ENCODE results near the gene LCLAT1. TPM values are rescaled to one million over a fixed set of nuclear protein-coding genes. Genes with fewer than 3 reads are reported as not detected.

LCLAT1 gene
- total RNA-seq, 1 experiment from 2014 or later, result 36.0 TPM

GRCh38 chr2:30686669-30687068 is 239.6 kb downstream of the LCLAT1 start:
- in situ Hi-C loops (cut with HindIII; ENCODE audit: low pct_unique_long_range_greater_than_20kb, low sequenced_read_pairs) (no loop called here), intact Hi-C loops (cut with micrococcal nuclease; ENCODE audit: unreplicated experiment) (no loop called here)
- Histone ChIP-seq H3K27ac (ENCODE audit: low read length) (no peak overlapping the region), H3K9me3 (ENCODE audit: control insufficient read depth, insufficient read depth, low read depth, low read length) (no peaks in the 10 kb centered on the region), H3K4me1 (ENCODE audit: control insufficient read depth, insufficient read depth, low read length) (no peaks in the 10 kb centered on the region), H3K36me3 (ENCODE audit: control insufficient read depth, insufficient read depth, low read length) (no peaks in the 10 kb centered on the region), H3K27me3 (ENCODE audit: control insufficient read depth, insufficient read depth, low read length) (no peaks in the 10 kb centered on the region), H3K4me3 (ENCODE audit: low read depth in 2 of 2, low read length in 2 of 2) (no peak overlapping the region)
- ChIA-PET CTCF (interaction anchor here (0.9 kb wide), 1 partner anchor 521 kb away, joined by 5 read pairs; no protein-coding TSS in a partner anchor), POLR2A (no interaction called here)
- no TSS peak for BruUV-seq (replicated peaks)
- ATAC-seq (no peak), DNase-seq (ENCODE audit: low read depth, low spot score) (no peak)
- TF ChIP-seq CTCF (IDR thresholded peaks at IDR 0.05) (no peak), POLR2AphosphoS5 (IDR thresholded peaks at IDR 0.05; ENCODE audit: low read depth, low read length) (no peak), SIN3A (IDR thresholded peaks at IDR 0.05; ENCODE audit: borderline replicate concordance, insufficient read depth, low read depth, low read length) (no peak), REST (IDR thresholded peaks at IDR 0.05; ENCODE audit: insufficient read depth in 1 of 2, low read depth in 2 of 2, low read length in 1 of 2) (no peak), TCF7L2 (IDR thresholded peaks at IDR 0.05; ENCODE audit: low read depth, low read length) (no peak)

DNA sequence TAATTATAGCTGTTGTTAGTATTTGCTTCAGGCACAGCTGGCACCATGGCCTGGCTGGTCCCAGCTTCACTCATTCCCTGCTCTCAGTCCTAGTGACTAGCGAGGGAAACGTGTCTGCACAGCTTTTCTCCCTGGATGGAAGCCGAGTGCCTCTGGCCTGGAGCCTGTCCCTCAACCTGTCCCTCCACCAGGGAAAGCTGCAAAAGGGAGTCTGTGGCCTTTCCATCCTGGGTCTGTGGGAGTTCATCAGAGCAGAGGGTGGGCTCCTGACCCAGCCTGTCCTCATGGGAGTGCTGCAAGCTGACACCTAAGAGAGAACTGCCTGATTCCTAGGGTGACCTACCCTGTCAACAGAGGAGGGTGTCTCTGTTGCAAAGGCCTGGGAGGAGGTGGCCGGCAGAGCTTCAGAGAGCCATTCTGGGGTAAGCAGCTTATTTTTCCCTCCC is 241.9 kb downstream of the LCLAT1 start:
- DNase-seq (ENCODE audit: low read depth, low spot score), result no peak
- Histone ChIP-seq H3K27ac (ENCODE audit: low read length) (no peak overlapping the region), H3K9me3 (ENCODE audit: control insufficient read depth, insufficient read depth, low read depth, low read length) (no peaks in the 10 kb centered on the region), H3K36me3 (ENCODE audit: control insufficient read depth, insufficient read depth, low read length) (no peaks in the 10 kb centered on the region), H3K4me3 (ENCODE audit: low read depth in 2 of 2, low read length in 2 of 2) (no peak overlapping the region), H3K27me3 (ENCODE audit: control insufficient read depth, insufficient read depth, low read length) (no peaks in the 10 kb centered on the region), H3K4me1 (ENCODE audit: control insufficient read depth, insufficient read depth, low read length) (no peaks in the 10 kb centered on the region)
- CTCF ChIA-PET, result interaction anchor here (0.6 to 1.3 kb wide), 2 partner anchors 9 to 524 kb away, joined by 4 to 5 read pairs; no protein-coding TSS in a partner anchor
- no peak for ATAC-seq
- intact Hi-C loops (cut with micrococcal nuclease; ENCODE audit: unreplicated experiment) (no loop called here), in situ Hi-C loops (cut with HindIII; ENCODE audit: low pct_unique_long_range_greater_than_20kb, low sequenced_read_pairs) (no loop called here)
- POLR2A ChIA-PET, result no interaction called here
- BruUV-seq (replicated peaks), result no TSS peak
- TF ChIP-seq POLR2AphosphoS5 (IDR thresholded peaks at IDR 0.05; ENCODE audit: low read depth, low read length) (no peak), CTCF (IDR thresholded peaks at IDR 0.05) (no peak), REST (IDR thresholded peaks at IDR 0.05; ENCODE audit: insufficient read depth in 1 of 2, low read depth in 2 of 2, low read length in 1 of 2) (no peak), TCF7L2 (IDR thresholded peaks at IDR 0.05; ENCODE audit: low read depth, low read length) (no peak), SIN3A (IDR thresholded peaks at IDR 0.05; ENCODE audit: borderline replicate concordance, insufficient read depth, low read depth, low read length) (no peak)
